ENCODE results near the gene IFNGR1.

DNA sequence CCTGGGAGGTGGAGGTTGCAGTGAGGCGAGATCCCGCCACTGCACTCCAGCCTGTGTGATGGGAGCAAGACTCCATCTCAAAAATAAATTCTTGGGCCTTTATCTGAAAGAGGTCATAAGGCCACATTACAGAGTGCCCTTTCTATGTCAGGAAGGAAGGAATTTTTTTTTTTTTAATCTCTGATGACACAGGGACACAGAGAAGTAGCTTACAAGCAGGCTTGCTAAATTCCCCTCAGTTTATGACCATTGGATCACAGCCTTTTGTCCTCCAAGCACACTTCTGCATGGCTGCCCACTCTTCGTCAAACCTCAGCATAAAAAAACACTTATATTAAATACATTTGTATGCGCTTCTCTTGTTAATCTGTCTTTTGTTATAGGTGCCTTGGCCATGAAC is 7.5 kb upstream of the IFNGR1 start:
- no peak for TF ChIP-seq ESRRA (IDR thresholded peaks at IDR 0.05; ENCODE audit: borderline replicate concordance, low read length)
- TF ChIP-seq, protein P1, sequence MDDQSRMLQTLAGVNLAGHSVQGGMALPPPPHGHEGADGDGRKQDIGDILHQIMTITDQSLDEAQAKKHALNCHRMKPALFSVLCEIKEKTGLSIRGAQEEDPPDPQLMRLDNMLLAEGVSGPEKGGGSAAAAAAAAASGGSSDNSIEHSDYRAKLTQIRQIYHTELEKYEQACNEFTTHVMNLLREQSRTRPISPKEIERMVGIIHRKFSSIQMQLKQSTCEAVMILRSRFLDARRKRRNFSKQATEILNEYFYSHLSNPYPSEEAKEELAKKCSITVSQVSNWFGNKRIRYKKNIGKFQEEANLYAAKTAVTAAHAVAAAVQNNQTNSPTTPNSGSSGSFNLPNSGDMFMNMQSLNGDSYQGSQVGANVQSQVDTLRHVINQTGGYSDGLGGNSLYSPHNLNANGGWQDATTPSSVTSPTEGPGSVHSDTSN (IDR thresholded peaks at IDR 0.05) = no peak
- TF ChIP-seq, protein P2, sequence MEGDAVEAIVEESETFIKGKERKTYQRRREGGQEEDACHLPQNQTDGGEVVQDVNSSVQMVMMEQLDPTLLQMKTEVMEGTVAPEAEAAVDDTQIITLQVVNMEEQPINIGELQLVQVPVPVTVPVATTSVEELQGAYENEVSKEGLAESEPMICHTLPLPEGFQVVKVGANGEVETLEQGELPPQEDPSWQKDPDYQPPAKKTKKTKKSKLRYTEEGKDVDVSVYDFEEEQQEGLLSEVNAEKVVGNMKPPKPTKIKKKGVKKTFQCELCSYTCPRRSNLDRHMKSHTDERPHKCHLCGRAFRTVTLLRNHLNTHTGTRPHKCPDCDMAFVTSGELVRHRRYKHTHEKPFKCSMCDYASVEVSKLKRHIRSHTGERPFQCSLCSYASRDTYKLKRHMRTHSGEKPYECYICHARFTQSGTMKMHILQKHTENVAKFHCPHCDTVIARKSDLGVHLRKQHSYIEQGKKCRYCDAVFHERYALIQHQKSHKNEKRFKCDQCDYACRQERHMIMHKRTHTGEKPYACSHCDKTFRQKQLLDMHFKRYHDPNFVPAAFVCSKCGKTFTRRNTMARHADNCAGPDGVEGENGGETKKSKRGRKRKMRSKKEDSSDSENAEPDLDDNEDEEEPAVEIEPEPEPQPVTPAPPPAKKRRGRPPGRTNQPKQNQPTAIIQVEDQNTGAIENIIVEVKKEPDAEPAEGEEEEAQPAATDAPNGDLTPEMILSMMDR (IDR thresholded peaks at IDR 0.05) = no peak
